Caco-2 (cell line): Measurements from ENCODE around the gene FOXG1. TPM values are rescaled to one million over a fixed set of nuclear protein-coding genes. Genes with fewer than 3 reads are reported as not detected.

Source experiments
- BruUV-seq: library from RNA; stranded (reverse); fragments of 400-500 nt; replicated peaks from 2 replicates; lab custom pipeline; 2021; lab: Mats Ljungman, UMichigan
- CTCF ChIA-PET: fragments of 300-600 bp; sonication (Branson Sonifier 250); formaldehyde crosslinking; loops from one replicate; lab custom pipeline; 2022; ENCODE audit warnings: antibody characterized with exemption; lab: Charles Lee
- POLR2A ChIA-PET: fragments of 300-600 bp; sonication (Branson Sonifier 250); formaldehyde crosslinking; loops from one replicate; lab custom pipeline; 2022; ENCODE audit warnings: antibody characterized with exemption; lab: Charles Lee
- DNase-seq, 2 experiments: peaks; one replicate each; pipeline versions ENCODE4 v3.0.0 to v3.0.0-alpha.2; 2020 to 2022
- H3K27me3 ChIP-seq: replicated peaks from 2 replicates; pipeline ENCODE4 v1.6.0; 2011; ENCODE audit warnings: low read length; ENCODE audit not compliant: control insufficient read depth, insufficient read depth
- H3K36me3 ChIP-seq: 2 replicates; pipeline ENCODE4 v1.5.1; 2011; ENCODE audit warnings: low read length; ENCODE audit not compliant: control insufficient read depth, insufficient read depth
- H3K4me1 ChIP-seq: fragments of 250-450 bp; sonication (Bioruptor Pico); 2 replicates; pipeline ENCODE4 v1.5.1; 2020; ENCODE audit warnings: mild to moderate bottlenecking
- H3K4me3 ChIP-seq: 2 replicates; pipeline ENCODE4 v1.5.1; 2011; ENCODE audit warnings: low read depth, mild to moderate bottlenecking, control low read depth, low read length
- H3K9me3 ChIP-seq: fragments of 250-450 bp; sonication (Bioruptor Pico); 2 replicates; pipeline ENCODE4 v1.5.1; 2020; ENCODE audit warnings: mild to moderate bottlenecking, moderate library complexity
- H3K27ac Mint-ChIP-seq: one replicate; pipeline ENCODE4 v1.8.0; 2022; ENCODE audit warnings: mixed read lengths; ENCODE audit not compliant: unreplicated experiment
- H3K27me3 Mint-ChIP-seq: one replicate; pipeline ENCODE4 v1.8.0; 2022; ENCODE audit warnings: mixed read lengths; ENCODE audit not compliant: insufficient read depth, unreplicated experiment
- H3K36me3 Mint-ChIP-seq: one replicate; pipeline ENCODE4 v1.8.0; 2022; ENCODE audit warnings: mild to moderate bottlenecking, mixed read lengths; ENCODE audit not compliant: insufficient read depth, unreplicated experiment
- H3K4me1 Mint-ChIP-seq: one replicate; pipeline ENCODE4 v1.8.0; 2022; ENCODE audit warnings: low read depth, mixed read lengths; ENCODE audit not compliant: unreplicated experiment
- H3K4me3 Mint-ChIP-seq: one replicate; pipeline ENCODE4 v1.8.0; 2022; ENCODE audit warnings: mild to moderate bottlenecking, moderate library complexity, mixed read lengths; ENCODE audit not compliant: unreplicated experiment
- H3K9me3 Mint-ChIP-seq: one replicate; pipeline ENCODE4 v1.8.0; 2022; ENCODE audit warnings: mixed read lengths; ENCODE audit not compliant: unreplicated experiment
- CTCF ChIP-seq, 2 experiments: fragments of 200-600 bp in 1 of 2; IDR thresholded peaks; 1 replicate in 1 of 2; 2 replicates in 1 of 2; pipeline versions ENCODE4 v1.5.1 to v1.8.0; 2011 to 2022; ENCODE audit warnings: antibody characterized with exemption in 1 of 2, control low read depth in 1 of 2, inconsistent platforms in 1 of 2, low read depth in 1 of 2, low read length in 1 of 2, mild to moderate bottlenecking in 1 of 2, moderate library complexity in 1 of 2; ENCODE audit not compliant: insufficient read depth in 1 of 2, severe bottlenecking in 1 of 2, unreplicated experiment in 1 of 2
- intact Hi-C: fragments of 100-400 bp; cut with micrococcal nuclease; formaldehyde crosslinking; loops from one replicate; pipeline ENCODE4 v1.10.0; 2022; ENCODE audit not compliant: unreplicated experiment
- total RNA-seq: library from RNA; stranded (reverse); gene quantifications from 2 replicates; pipeline ENCODE4 v1.2.3, GENCODE V29; 2022

Gene FOXG1
- total RNA-seq, 1 experiment from 2014 or later, result not detected

DNA sequence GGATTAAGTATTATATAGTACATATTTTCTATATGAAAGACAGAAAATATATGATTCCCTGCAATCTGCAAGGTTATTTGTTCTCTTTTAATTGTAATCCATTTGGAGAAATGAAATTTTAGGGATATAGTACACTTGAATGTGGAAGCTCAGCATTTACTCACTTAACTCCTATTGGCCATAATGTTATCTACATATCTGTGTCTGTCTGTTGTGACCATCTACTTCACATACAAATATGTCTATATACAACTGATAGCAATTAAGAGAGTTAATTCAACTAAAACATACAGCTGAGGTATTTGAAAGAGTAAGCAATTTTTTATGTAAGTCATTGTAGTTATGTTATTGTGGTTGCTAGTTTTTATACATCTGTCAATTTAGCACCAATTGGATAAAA is 12.9 kb downstream of the FOXG1 start:
- H3K9me3 Mint-ChIP-seq, result no peaks in the 10 kb centered on the region
- no peaks in the 10 kb centered on the region for H3K4me1 ChIP-seq
- no peaks in the 10 kb centered on the region for H3K27me3 ChIP-seq
- no peaks in the 10 kb centered on the region for H3K36me3 Mint-ChIP-seq
- ChIA-PET POLR2A (no interaction called here), CTCF (no interaction called here)
- no peak for TF ChIP-seq CTCF (IDR thresholded peaks at IDR 0.05; ENCODE audit: insufficient read depth in 1 of 2, low read depth in 1 of 2, low read length in 1 of 2, severe bottlenecking in 1 of 2, unreplicated experiment in 1 of 2)
- no peaks in the 10 kb centered on the region for H3K4me1 Mint-ChIP-seq
- no peaks in the 10 kb centered on the region for H3K9me3 ChIP-seq
- H3K36me3 ChIP-seq, result no peaks in the 10 kb centered on the region
- intact Hi-C loops, result no loop called here
- peaks cover 15% of the 10 kb centered on the region for H3K27me3 Mint-ChIP-seq
- no peak overlapping the region for H3K27ac Mint-ChIP-seq
- no peak overlapping the region for H3K4me3 Mint-ChIP-seq
- BruUV-seq, result no TSS peak
- H3K4me3 ChIP-seq, result no peak overlapping the region
- DNase-seq, result no peak

DNA sequence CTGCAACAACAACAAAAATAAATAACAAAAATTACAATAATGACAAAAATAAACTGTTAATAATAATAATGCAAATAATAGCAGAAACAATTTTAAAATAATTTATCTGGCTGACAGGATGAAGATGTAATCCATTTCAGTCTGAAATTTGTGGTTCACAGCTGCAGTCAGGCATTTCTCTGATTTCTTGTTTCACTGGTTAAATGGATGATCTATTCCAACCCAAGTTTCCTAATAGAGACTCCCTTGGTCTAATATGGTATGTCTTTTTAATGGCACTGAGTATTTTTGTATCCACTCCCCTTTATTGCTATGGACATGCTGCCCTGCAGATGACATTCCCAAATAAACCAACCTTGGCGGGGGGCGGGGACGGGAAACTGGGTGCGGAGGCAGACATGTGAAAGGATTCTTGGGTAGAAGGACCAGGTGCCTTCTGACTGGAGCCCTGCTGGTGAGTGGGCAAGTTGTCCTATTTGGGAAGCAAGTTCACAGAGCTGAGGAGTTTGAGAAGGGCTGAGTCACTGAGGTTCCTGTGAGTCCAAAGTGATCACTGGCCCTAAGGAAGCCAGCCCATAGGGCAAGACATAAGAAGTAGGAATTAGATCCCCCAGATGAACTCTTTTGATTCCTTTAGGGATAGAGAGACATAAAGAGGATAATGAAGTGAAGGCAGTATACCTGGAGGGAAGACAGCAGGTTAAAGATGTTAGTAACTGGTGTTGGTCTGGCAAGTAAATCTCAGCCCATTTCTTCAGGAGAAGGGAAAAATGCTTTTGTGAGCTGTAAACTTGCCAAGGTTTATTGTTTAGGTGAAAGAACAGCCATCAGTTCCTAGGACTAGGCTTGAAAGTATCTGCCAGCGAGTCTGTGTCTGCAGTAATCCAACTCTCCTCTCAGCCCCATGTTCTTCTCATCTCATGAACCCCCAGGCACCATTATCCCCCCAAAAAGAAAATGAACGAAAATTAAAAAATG is 14.5 kb downstream of the FOXG1 start:
- POLR2A ChIA-PET, result no interaction called here
- CTCF ChIA-PET, result no interaction called here

DNA sequence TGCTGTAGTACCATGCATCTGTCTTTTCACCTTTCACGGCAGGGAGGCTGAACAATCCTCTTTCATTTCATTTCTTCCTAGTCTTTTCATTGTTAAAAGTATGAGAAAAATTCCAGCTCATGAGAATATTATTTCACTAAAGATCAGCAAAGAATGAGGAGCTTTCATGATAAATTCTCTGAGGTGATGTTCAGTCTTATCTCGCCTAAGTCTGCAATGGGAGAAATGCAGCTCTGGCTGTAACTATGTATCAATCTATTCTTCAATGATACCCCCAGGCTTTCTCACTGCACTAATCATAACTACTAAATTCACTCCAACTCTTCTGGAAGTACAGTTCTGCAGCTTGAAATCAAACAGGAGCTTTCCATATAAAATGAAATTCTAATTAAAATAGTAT is 15.7 kb downstream of the FOXG1 start:
- Mint-ChIP-seq H3K27me3 (peaks cover 10% of the 10 kb centered on the region), H3K4me3 (no peak overlapping the region), H3K4me1 (no peaks in the 10 kb centered on the region), H3K9me3 (no peaks in the 10 kb centered on the region), H3K36me3 (no peaks in the 10 kb centered on the region), H3K27ac (no peak overlapping the region)
- ChIA-PET CTCF (no interaction called here), POLR2A (no interaction called here)
- intact Hi-C loops, result no loop called here
- Histone ChIP-seq H3K36me3 (no peaks in the 10 kb centered on the region), H3K4me3 (no peak overlapping the region), H3K27me3 (no peaks in the 10 kb centered on the region), H3K4me1 (no peaks in the 10 kb centered on the region), H3K9me3 (no peaks in the 10 kb centered on the region)
- DNase-seq, result no peak
- TF ChIP-seq CTCF (IDR thresholded peaks at IDR 0.05; ENCODE audit: insufficient read depth in 1 of 2, low read depth in 1 of 2, low read length in 1 of 2, severe bottlenecking in 1 of 2, unreplicated experiment in 1 of 2), result no peak
- no TSS peak for BruUV-seq

More for the DNA sequence above, 14.5 kb downstream of the FOXG1 start:
- Histone ChIP-seq H3K4me3 (no peak overlapping the region), H3K4me1 (no peaks in the 10 kb centered on the region), H3K36me3 (no peaks in the 10 kb centered on the region), H3K9me3 (no peaks in the 10 kb centered on the region), H3K27me3 (no peaks in the 10 kb centered on the region)
- no peak for DNase-seq
- Mint-ChIP-seq H3K27ac (no peak overlapping the region), H3K4me3 (no peak overlapping the region), H3K36me3 (no peaks in the 10 kb centered on the region), H3K9me3 (no peaks in the 10 kb centered on the region), H3K27me3 (peaks cover 10% of the 10 kb centered on the region), H3K4me1 (no peaks in the 10 kb centered on the region)
- TF ChIP-seq CTCF (IDR thresholded peaks at IDR 0.05; ENCODE audit: insufficient read depth in 1 of 2, low read depth in 1 of 2, low read length in 1 of 2, severe bottlenecking in 1 of 2, unreplicated experiment in 1 of 2), result no peak
- BruUV-seq, result no TSS peak
- intact Hi-C loops, result no loop called here
